Activated CD8-positive, alpha-beta T cell treated with anti-CD3 and anti-CD28 coated beads for 36 hours (primary cell): ENCODE data around the gene TBX19. TPM values are rescaled to one million over a fixed set of nuclear protein-coding genes. Genes with fewer than 3 reads are reported as not detected.
A peak's percentile ranks its signal among the peaks of the same experiment; 100 is the strongest.

ENCODE experiments used
- ATAC-seq: fragments of 200-7000 bp; cut with Tn5 transposase; one replicate; pipeline ENCODE4 v1.10.0; 2021; ENCODE audit warnings: mild to moderate bottlenecking, moderate library complexity
- CTCF ChIA-PET: fragments of 350-600 bp; sonication (Branson Sonifier 250); formaldehyde crosslinking; loops from one replicate; lab custom pipeline; 2021; ENCODE audit warnings: antibody characterized with exemption; lab: Charles Lee
- POLR2A ChIA-PET: fragments of 350-600 bp; sonication (Branson Sonifier 250); formaldehyde crosslinking; loops from one replicate; lab custom pipeline; 2021; ENCODE audit warnings: antibody characterized with exemption; lab: Charles Lee
- DNase-seq: peaks from one replicate; pipeline ENCODE4 v3.0.0-alpha.2; 2020
- H3K27ac Mint-ChIP-seq: one replicate; pipeline ENCODE4 v1.8.0; 2021; ENCODE audit warnings: mild to moderate bottlenecking, mixed read lengths
- H3K27me3 Mint-ChIP-seq: one replicate; pipeline ENCODE4 v1.8.0; 2021; ENCODE audit warnings: mixed read lengths
- H3K36me3 Mint-ChIP-seq: one replicate; pipeline ENCODE4 v1.8.0; 2021; ENCODE audit warnings: low read depth, mixed read lengths
- H3K4me1 Mint-ChIP-seq: one replicate; pipeline ENCODE4 v1.8.0; 2021; ENCODE audit warnings: low read depth, mixed read lengths
- H3K4me3 Mint-ChIP-seq: one replicate; pipeline ENCODE4 v1.8.0; 2021; ENCODE audit warnings: mild to moderate bottlenecking, moderate library complexity, mixed read lengths
- H3K9me3 Mint-ChIP-seq: one replicate; pipeline ENCODE4 v1.8.0; 2021; ENCODE audit warnings: mixed read lengths
- CTCF ChIP-seq: fragments of 200-600 bp; IDR thresholded peaks from one replicate; pipeline ENCODE4 v1.8.0; 2022; ENCODE audit warnings: antibody characterized with exemption, mild to moderate bottlenecking
- intact Hi-C: fragments of 100-400 bp; cut with micrococcal nuclease; formaldehyde crosslinking; loops from one replicate; pipeline ENCODE4 v1.10.0; 2022
- total RNA-seq, 2 experiments: library from RNA; stranded (reverse); gene quantifications; one replicate each; pipeline ENCODE4 v1.2.3, GENCODE V29; 2021

The TBX19 gene
- total RNA-seq, 2 experiments from 2014 or later, result 1.5 TPM

GRCh38 chr1:168285521-168285790 lies 4.8 kb downstream of the TBX19 start:
- ATAC-seq (no peak), DNase-seq (no peak)
- ChIA-PET POLR2A (no interaction called here), CTCF (interaction anchor here (2.1 to 2.2 kb wide), 2 partner anchors 11 to 204 kb away, joined by 4 to 6 read pairs; no protein-coding TSS in a partner anchor)
- Mint-ChIP-seq H3K27me3 (no peaks in the 10 kb centered on the region), H3K27ac (no peak overlapping the region), H3K4me1 (peaks cover 14% of the 10 kb centered on the region), H3K4me3 (no peak overlapping the region), H3K36me3 (no peaks in the 10 kb centered on the region), H3K9me3 (no peaks in the 10 kb centered on the region)
- intact Hi-C loops, result no loop called here
- no peak for TF ChIP-seq CTCF

GRCh38 chr1:168285971-168286927 lies 5.6 kb downstream of the TBX19 start:
- ChIA-PET CTCF (interaction anchor here (1.0 to 2.2 kb wide), 4 partner anchors 10 to 204 kb away, joined by 3 to 6 read pairs (median 4); no protein-coding TSS in a partner anchor), POLR2A (no interaction called here)
- Mint-ChIP-seq H3K27ac (peak overlapping the region; percentile 14), H3K36me3 (no peaks in the 10 kb centered on the region), H3K9me3 (no peaks in the 10 kb centered on the region), H3K4me1 (peaks cover 14% of the 10 kb centered on the region), H3K27me3 (no peaks in the 10 kb centered on the region), H3K4me3 (no peak overlapping the region)
- intact Hi-C loops, result no loop called here
- TF ChIP-seq CTCF, result no peak
- DNase-seq, result no peak
- ATAC-seq, result no peak

GRCh38 chr1:168287237-168287664 lies 6.6 kb downstream of the TBX19 start:
- intact Hi-C loops, result no loop called here
- CTCF ChIA-PET, result interaction anchor here (1.0 to 2.2 kb wide), 5 partner anchors 9 to 799 kb away, joined by 3 to 6 read pairs (median 3); no protein-coding TSS in a partner anchor
- ATAC-seq (peak; percentile 98), DNase-seq (no peak)
- POLR2A ChIA-PET, result no interaction called here
- H3K27me3 Mint-ChIP-seq, result no peaks in the 10 kb centered on the region
- no peak overlapping the region for H3K4me3 Mint-ChIP-seq
- peaks cover 14% of the 10 kb centered on the region for H3K4me1 Mint-ChIP-seq
- no peak overlapping the region for H3K27ac Mint-ChIP-seq
- no peaks in the 10 kb centered on the region for H3K36me3 Mint-ChIP-seq
- H3K9me3 Mint-ChIP-seq, result no peaks in the 10 kb centered on the region
- no peak for TF ChIP-seq CTCF

- intact Hi-C loops, result no loop called here
- no peak overlapping the region for H3K4me3 Mint-ChIP-seq
- CTCF ChIA-PET, result no interaction called here
Measured at GRCh38 chr1:168288311-168289052, 7.8 kb downstream of the TBX19 start.

More at GRCh38 chr1:168288311-168289052, 7.8 kb downstream of the TBX19 start:
- TF ChIP-seq CTCF, result no peak
- POLR2A ChIA-PET, result no interaction called here
- ATAC-seq, result no peak
- Mint-ChIP-seq H3K27ac (no peak overlapping the region), H3K36me3 (no peaks in the 10 kb centered on the region), H3K4me1 (peaks cover 14% of the 10 kb centered on the region), H3K27me3 (no peaks in the 10 kb centered on the region), H3K9me3 (no peaks in the 10 kb centered on the region)
- no peak for DNase-seq
